ENCODE data around the gene MAP7. TPM values are rescaled to one million over a fixed set of nuclear protein-coding genes. Genes with fewer than 3 reads are reported as not detected.
A peak's percentile ranks its signal among the peaks of the same experiment; 100 is the strongest.

The MAP7 gene
- total and polyA plus RNA-seq, 9 of the 15 experiments (the other 6 are each of a cell fraction or from before 2014, with no cell fraction given): 0.76 to 7.7 (median 3.9) TPM

DNA sequence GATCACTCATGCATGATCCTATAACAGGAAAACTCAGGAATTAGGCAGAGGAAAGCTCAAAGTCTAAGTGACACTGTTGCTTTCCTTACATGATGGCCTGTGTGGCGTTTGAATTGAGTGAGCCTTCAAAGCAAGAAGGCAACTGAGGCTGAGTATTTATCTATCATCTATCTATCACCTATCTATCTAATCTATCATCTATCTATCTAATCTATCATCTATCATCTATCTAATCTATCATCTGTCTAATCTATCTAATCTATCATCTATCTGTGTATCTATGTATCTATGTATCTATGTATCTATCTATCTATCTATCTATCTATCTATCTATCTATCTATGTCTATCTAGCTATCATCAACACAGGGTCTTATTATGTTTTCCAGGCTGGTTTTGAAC is 218.8 kb downstream of the MAP7 start (continued):
- TF ChIP-seq ZC3H4 (CRISPR knock-in tag; IDR thresholded peaks at IDR 0.05; ENCODE audit: borderline replicate concordance) (no peak), WHSC1 (IDR thresholded peaks at IDR 0.05; ENCODE audit: low read length) (no peak), ZNF165 (CRISPR knock-in tag; IDR thresholded peaks at IDR 0.05; ENCODE audit: borderline replicate concordance) (no peak), ZNF707 (CRISPR knock-in tag; conservative IDR thresholded peaks at IDR 0.05) (no peak), CBX1 (IDR thresholded peaks at IDR 0.05; ENCODE audit: low read depth) (no peak), ZEB2 (IDR thresholded peaks at IDR 0.05) (0 out of 2 replicates have a peak, but pooled peaks have one; percentile 14), ETV1 (tag; conservative IDR thresholded peaks at IDR 0.05; ENCODE audit: low read depth) (no peak), BHLHE40 (IDR thresholded peaks at IDR 0.05; ENCODE audit: low read length) (no peak), MEIS2 (IDR thresholded peaks at IDR 0.05; ENCODE audit: partially characterized antibody) (no peak), ZNF232 (CRISPR knock-in tag; IDR thresholded peaks at IDR 0.05) (no peak), FOXM1 (IDR thresholded peaks at IDR 0.05; ENCODE audit: low read depth) (no peak), FOXM1 (CRISPR knock-in tag; IDR thresholded peaks at IDR 0.05; ENCODE audit: low read depth) (no peak), TRIM28 (IDR thresholded peaks at IDR 0.05) (no peak), ZNF75A (CRISPR knock-in tag; IDR thresholded peaks at IDR 0.05) (no peak), DACH1 (IDR thresholded peaks at IDR 0.05; ENCODE audit: partially characterized antibody) (peak; percentile 98), XRCC4 (IDR thresholded peaks at IDR 0.05; ENCODE audit: extremely low read depth, insufficient read depth, insufficient read length) (no peak), CHD2 (IDR thresholded peaks at IDR 0.05; ENCODE audit: low read depth, low read length) (no peak), ZNF764 (CRISPR knock-in tag; IDR thresholded peaks at IDR 0.05; ENCODE audit: low read depth) (no peak)
- TF ChIP-seq, protein P1, sequence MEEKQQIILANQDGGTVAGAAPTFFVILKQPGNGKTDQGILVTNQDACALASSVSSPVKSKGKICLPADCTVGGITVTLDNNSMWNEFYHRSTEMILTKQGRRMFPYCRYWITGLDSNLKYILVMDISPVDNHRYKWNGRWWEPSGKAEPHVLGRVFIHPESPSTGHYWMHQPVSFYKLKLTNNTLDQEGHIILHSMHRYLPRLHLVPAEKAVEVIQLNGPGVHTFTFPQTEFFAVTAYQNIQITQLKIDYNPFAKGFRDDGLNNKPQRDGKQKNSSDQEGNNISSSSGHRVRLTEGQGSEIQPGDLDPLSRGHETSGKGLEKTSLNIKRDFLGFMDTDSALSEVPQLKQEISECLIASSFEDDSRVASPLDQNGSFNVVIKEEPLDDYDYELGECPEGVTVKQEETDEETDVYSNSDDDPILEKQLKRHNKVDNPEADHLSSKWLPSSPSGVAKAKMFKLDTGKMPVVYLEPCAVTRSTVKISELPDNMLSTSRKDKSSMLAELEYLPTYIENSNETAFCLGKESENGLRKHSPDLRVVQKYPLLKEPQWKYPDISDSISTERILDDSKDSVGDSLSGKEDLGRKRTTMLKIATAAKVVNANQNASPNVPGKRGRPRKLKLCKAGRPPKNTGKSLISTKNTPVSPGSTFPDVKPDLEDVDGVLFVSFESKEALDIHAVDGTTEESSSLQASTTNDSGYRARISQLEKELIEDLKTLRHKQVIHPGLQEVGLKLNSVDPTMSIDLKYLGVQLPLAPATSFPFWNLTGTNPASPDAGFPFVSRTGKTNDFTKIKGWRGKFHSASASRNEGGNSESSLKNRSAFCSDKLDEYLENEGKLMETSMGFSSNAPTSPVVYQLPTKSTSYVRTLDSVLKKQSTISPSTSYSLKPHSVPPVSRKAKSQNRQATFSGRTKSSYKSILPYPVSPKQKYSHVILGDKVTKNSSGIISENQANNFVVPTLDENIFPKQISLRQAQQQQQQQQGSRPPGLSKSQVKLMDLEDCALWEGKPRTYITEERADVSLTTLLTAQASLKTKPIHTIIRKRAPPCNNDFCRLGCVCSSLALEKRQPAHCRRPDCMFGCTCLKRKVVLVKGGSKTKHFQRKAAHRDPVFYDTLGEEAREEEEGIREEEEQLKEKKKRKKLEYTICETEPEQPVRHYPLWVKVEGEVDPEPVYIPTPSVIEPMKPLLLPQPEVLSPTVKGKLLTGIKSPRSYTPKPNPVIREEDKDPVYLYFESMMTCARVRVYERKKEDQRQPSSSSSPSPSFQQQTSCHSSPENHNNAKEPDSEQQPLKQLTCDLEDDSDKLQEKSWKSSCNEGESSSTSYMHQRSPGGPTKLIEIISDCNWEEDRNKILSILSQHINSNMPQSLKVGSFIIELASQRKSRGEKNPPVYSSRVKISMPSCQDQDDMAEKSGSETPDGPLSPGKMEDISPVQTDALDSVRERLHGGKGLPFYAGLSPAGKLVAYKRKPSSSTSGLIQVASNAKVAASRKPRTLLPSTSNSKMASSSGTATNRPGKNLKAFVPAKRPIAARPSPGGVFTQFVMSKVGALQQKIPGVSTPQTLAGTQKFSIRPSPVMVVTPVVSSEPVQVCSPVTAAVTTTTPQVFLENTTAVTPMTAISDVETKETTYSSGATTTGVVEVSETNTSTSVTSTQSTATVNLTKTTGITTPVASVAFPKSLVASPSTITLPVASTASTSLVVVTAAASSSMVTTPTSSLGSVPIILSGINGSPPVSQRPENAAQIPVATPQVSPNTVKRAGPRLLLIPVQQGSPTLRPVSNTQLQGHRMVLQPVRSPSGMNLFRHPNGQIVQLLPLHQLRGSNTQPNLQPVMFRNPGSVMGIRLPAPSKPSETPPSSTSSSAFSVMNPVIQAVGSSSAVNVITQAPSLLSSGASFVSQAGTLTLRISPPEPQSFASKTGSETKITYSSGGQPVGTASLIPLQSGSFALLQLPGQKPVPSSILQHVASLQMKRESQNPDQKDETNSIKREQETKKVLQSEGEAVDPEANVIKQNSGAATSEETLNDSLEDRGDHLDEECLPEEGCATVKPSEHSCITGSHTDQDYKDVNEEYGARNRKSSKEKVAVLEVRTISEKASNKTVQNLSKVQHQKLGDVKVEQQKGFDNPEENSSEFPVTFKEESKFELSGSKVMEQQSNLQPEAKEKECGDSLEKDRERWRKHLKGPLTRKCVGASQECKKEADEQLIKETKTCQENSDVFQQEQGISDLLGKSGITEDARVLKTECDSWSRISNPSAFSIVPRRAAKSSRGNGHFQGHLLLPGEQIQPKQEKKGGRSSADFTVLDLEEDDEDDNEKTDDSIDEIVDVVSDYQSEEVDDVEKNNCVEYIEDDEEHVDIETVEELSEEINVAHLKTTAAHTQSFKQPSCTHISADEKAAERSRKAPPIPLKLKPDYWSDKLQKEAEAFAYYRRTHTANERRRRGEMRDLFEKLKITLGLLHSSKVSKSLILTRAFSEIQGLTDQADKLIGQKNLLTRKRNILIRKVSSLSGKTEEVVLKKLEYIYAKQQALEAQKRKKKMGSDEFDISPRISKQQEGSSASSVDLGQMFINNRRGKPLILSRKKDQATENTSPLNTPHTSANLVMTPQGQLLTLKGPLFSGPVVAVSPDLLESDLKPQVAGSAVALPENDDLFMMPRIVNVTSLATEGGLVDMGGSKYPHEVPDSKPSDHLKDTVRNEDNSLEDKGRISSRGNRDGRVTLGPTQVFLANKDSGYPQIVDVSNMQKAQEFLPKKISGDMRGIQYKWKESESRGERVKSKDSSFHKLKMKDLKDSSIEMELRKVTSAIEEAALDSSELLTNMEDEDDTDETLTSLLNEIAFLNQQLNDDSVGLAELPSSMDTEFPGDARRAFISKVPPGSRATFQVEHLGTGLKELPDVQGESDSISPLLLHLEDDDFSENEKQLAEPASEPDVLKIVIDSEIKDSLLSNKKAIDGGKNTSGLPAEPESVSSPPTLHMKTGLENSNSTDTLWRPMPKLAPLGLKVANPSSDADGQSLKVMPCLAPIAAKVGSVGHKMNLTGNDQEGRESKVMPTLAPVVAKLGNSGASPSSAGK (IDR thresholded peaks at IDR 0.05): no peak
- TF ChIP-seq, protein P2, sequence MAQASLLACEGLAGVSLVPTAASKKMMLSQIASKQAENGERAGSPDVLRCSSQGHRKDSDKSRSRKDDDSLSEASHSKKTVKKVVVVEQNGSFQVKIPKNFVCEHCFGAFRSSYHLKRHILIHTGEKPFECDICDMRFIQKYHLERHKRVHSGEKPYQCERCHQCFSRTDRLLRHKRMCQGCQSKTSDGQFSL (CRISPR knock-in tag; IDR thresholded peaks at IDR 0.05): no peak
- TF ChIP-seq, protein P2 (tag; IDR thresholded peaks at IDR 0.05): no peak
